ENCODE measurements around the gene KRT15.
A peak's percentile ranks its signal among the peaks of the same experiment; 100 is the strongest.
"Not testable (repeated sequence)": the region's sequence is repeated elsewhere in the genome, so short reads cannot be mapped to it uniquely, and the experiment has no call there.

Gene KRT15

DNA sequence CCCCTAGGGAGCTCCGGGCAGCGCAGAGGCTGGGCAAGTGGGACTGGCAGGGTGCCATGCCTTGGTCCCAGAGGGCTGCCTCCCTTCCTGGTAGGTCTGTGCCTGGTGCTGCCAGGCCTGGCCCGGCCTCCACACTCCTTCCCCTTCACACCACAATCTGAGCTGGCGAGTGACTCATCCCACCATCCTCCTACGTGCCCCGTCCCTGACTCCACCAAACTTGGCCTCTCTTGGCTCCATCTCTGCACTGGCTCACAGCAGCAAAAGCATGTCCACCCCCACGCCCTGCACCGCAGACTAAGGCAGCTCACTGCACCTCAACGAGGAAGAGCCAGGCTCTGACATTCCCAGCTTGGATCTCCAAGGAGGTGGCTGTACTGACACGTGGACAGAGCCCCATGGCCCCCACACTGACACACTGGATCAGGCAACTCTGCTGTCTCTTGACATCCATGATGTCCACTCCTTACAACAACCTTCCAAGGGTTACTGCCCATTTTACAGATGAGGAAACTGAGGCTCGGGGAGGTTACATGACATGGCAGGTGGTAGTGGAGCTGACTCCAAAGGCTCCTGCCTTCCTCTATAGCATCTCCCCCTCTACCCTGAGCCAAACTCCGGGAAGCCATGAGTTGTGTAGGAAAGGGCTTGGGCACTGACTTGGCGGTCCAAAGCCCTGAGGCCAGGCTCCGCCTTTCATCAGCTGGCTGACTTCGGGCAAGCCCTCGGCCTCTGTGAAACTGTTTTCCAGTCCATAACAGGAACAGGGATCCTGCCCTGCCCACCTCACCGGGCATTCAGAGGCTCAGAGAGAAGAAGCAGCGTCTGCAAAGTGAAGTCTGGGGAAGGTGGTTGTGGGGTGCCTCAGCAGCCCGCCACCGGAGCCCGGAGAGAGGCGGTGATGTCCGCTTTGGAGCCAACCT lies 29.5 kb upstream of the KRT15 start:
- Mint-ChIP-seq H3K27me3 (peaks cover 32% of the 10 kb centered on the region), H3K9me3 (peaks cover 11 to 15% of the 10 kb centered on the region in 2 donors), H3K4me1 (peaks cover 22% of the 10 kb centered on the region), H3K4me3 (peak overlapping the region; percentile 67 to 82), H3K27ac (no peak overlapping the region)
- DNase-seq (peak; percentile 61 to 72), ATAC-seq (peak; percentile 83)

DNA sequence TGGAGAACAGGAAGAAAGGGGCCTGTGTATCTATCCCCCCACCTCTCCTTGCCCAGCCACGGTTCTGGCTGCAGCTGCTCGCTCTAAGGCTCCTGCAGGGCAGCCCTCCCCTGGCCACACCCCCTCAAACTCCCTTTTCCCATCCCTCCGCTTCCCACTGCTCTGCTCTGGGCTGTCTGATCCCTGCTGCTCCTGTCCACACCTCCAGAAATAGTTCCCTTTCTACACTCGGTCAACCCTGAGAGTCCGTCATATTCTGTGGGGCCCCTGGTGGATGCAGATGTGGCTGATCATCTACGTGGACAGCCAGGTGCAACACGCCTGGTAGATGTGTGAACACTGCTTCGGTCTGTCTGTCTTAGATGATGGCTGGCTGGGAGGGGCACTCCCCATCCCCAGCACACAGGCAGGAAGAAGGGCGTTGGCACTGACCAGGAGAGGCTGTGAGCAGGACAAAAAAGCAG lies 28.7 kb upstream of the KRT15 start:
- Mint-ChIP-seq H3K27me3 (peaks cover 24% of the 10 kb centered on the region), H3K9me3 (peaks cover 11 to 15% of the 10 kb centered on the region in 2 donors), H3K4me1 (peaks cover 22% of the 10 kb centered on the region), H3K27ac (no peak overlapping the region), H3K4me3 (no peak overlapping the region)
- ATAC-seq, result no peak
- DNase-seq, result peak in 1 of 2 donors; percentile 13

DNA sequence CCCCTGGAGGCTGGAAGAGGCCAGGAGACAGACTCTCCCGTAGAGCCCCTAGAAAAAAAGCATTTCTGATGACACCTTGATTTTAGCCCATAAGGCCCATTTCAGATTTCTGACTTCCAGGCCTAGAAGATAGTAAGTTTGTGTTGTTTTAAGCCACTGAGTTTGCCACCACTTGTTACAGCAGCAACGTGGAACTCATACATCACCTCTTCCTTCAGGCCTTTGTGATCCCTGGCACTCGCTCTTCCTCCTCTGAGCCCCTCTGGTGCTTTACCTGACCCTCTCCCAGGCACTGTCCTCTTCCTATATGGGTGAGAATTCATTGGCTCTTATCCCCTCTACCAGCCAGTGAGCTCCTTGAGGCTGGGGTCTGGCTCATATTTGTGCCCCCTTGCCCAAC lies 28.1 kb upstream of the KRT15 start:
- Mint-ChIP-seq H3K9me3 (peaks cover 11 to 15% of the 10 kb centered on the region in 2 donors), H3K27me3 (peaks cover 18% of the 10 kb centered on the region), H3K4me1 (peaks cover 22% of the 10 kb centered on the region), H3K27ac (no peak overlapping the region), H3K4me3 (no peak overlapping the region)
- DNase-seq (no peak), ATAC-seq (no peak)

DNA sequence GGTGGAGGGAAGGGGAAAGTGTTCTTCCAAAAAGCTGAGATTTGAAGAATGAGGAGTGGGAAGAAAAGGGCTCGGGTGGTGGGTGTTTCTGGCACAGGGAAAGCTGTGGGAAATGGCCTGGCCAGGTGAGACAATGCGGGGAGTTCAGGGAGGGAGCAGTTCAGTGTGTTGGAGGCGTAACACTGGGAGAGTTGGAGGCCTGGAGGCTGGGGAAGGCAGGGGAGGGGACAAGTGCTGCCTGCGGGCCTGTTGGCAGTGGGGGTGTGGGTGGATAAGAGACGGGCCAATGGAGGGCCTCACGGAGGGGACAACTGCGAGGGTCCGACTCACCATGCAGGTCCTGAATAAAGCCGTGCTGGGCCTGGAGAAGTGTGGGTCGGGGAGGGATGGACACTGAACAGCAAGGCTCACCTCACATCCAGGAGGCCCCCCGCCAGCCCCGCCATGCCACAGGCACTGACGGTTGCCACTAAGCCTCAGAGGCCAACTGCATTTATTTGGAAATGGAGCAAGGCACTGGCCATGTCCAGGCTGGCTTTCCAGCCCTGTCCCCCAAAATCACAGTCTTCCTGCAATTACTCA lies 27.2 kb upstream of the KRT15 start:
- peaks cover 11 to 15% of the 10 kb centered on the region in 2 donors for H3K9me3 Mint-ChIP-seq
- H3K27ac Mint-ChIP-seq, result no peak overlapping the region
- H3K4me3 Mint-ChIP-seq, result no peak overlapping the region
- peaks cover 12% of the 10 kb centered on the region for H3K27me3 Mint-ChIP-seq
- ATAC-seq (no peak), DNase-seq (no peak)
- peaks cover 22% of the 10 kb centered on the region for H3K4me1 Mint-ChIP-seq

DNA sequence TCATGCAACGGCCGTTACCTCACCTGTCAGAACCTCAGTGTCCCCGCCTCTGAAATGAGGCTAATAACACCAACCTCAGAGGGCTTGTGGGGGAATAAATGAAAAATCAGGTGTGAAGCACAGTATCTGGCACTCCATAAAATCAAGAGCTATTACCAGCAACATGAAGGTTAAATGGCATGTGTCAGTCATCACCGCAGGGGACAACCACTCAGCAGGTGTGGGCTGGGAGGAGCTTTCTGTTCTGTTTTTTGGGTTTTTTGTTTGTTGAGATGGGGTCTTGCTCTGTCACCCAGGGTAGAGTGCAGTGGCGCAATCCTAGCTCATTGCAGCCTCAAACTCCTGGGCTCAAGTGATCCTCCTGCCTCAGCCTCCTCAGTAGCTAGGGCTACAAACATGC lies 26.2 kb upstream of the KRT15 start:
- H3K9me3 Mint-ChIP-seq, result peaks cover 11 to 15% of the 10 kb centered on the region in 2 donors
- H3K4me1 Mint-ChIP-seq, result peaks cover 22% of the 10 kb centered on the region
- H3K4me3 Mint-ChIP-seq, result no peak overlapping the region
- no peak overlapping the region for H3K27ac Mint-ChIP-seq
- no peak for DNase-seq
- peaks cover 12% of the 10 kb centered on the region for H3K27me3 Mint-ChIP-seq
- ATAC-seq, result no peak

DNA sequence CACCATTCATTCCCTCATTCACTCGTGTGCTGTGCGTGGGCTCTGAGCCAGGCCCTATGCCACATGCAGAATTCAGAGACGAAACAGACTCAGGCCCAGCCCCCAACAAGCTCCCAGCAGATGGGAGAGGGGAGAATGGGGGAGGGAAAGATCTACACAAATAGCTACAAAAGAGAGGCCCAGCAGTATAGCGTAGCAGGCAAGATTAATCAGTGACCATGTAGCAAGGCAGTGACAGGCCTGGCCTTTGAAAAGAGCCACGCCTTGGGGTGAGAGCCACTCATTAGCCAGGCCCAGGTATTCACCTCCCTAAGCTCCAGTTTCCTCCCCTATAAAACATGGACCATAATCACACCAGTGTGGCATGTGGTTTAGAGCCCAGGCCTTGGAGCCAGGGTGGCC lies 25.8 kb upstream of the KRT15 start:
- H3K4me1 Mint-ChIP-seq, result peaks cover 20% of the 10 kb centered on the region
- ATAC-seq (no peak), DNase-seq (no peak)

DNA sequence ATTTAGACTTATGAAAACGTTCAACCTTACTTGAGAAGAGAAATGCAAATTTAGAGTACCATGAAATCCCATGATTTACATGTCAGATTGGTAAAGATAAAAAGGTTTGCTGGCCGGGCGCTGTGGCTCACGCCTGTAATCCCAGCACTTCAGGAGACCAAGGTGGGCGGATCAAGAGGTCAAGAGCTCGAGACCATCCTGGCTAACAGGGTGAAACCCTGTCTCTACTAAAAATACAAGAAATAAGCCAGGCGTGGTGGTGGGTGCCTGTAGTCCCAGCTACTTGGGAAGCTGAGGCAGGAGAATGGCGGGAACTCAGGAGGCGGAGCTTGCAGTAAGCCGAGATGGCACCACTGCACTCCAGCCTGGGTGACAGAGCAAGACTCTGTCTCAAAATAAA lies 24.1 kb upstream of the KRT15 start:
- peaks cover 11 to 15% of the 10 kb centered on the region in 2 donors for H3K9me3 Mint-ChIP-seq
- H3K27me3 Mint-ChIP-seq, H3K4me1 Mint-ChIP-seq, ATAC-seq, DNase-seq, H3K27ac Mint-ChIP-seq, H3K4me3 Mint-ChIP-seq: not testable (repeated sequence)

More for the DNA sequence above, 25.8 kb upstream of the KRT15 start:
- Mint-ChIP-seq H3K9me3 (peaks cover 11 to 15% of the 10 kb centered on the region in 2 donors), H3K4me3 (no peak overlapping the region), H3K27ac (no peak overlapping the region), H3K27me3 (peaks cover 12% of the 10 kb centered on the region)

DNA sequence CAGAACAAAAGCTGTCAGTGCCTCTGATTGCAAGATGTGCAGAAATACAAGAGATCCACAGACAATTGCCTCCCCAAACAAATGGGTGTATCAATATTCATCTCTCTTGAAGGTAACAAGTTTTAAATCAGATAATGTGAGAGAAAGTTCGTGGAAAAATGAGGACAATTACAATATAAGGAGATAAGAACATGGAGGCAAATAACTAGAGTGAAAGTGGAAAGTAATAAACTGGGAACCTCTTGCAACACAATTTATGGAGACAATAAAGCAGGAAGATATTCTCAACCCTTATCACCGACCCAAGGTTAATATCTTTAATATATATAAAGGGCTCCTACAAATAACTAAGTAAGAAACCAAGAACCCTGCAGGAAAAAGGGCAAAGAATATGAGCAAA lies 23.7 kb upstream of the KRT15 start:
- Mint-ChIP-seq H3K27ac (no peak overlapping the region), H3K9me3 (peaks cover 11% of the 10 kb centered on the region in 2 donors), H3K4me1 (no peaks in the 10 kb centered on the region), H3K27me3 (peaks cover 6% of the 10 kb centered on the region), H3K4me3 (no peak overlapping the region)
- no peak for DNase-seq
- no peak for ATAC-seq

DNA sequence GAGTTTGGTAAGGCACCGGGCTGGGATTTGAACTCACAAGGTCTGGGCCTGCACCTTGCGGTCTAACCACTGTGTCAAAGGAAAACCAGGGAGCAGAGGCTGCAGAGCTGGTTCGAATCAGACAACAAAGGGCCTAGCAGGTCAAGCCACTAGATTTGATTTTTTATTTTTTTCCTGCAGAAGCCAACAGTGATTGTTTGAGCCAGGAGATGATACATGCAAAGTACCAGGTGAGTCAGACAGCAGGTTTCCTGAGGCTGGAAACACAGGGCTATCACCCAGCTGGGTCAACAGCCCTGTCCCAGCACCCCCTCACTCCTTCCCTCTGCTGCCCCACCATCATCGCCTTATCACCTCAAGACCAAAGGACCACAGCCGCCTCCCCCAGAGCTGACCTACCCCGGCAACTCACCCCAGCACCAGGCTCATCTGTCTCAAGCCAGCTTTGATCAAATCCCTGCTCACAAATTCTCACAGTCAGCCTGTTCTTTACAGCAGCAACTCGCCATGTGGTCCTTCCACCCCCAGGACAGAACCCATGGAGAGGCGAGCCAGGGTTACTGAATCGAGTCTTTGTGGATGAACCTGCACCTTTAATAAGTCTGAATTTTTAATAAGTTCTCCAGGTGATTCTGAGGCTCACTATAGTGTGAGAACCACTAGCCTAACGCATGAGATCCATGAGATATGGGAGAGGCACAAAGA lies 22.4 kb upstream of the KRT15 start:
- ATAC-seq (no peak), DNase-seq (no peak)
- Mint-ChIP-seq H3K9me3 (no peaks in the 10 kb centered on the region), H3K4me1 (no peaks in the 10 kb centered on the region), H3K4me3 (no peak overlapping the region), H3K27me3 (peaks cover 13% of the 10 kb centered on the region), H3K27ac (no peak overlapping the region)

DNA sequence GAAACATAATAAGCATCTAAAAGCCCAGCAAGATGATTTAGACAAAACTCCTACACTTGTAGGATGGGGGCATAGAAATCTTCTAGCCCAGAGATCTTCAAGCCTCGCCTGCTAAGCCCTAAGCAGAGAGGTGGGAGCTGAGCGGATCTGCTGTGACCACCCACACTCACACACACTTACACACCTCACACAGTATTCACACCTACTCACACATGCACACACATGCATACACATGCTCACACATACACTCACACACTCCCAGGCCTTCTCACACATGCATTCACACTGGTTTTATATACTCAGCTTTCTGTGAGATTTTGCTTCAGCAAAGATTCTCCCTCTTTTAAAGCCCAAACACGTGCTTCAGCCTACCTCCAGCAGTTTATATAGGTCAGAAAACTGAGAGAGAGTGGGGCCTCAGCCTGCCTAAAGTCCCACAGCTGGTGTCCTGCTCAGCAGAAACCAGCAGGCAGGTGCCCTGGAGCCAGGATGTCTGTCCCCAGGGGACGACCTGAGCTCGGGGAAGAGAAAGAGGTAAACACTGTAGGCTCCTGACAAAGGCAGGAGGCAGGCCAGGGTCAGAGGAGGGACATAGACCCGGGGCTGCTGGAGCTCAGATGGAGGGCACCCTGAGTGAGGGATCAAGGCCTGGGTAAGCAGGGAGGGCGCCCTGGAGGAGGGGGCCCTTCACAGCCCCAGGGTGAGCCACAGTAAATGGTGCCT lies 21.4 kb upstream of the KRT15 start:
- Mint-ChIP-seq H3K9me3 (no peaks in the 10 kb centered on the region), H3K4me3 (no peak overlapping the region), H3K27ac (no peak overlapping the region), H3K27me3 (peaks cover 20% of the 10 kb centered on the region), H3K4me1 (no peaks in the 10 kb centered on the region)
- DNase-seq (no peak), ATAC-seq (no peak)

DNA sequence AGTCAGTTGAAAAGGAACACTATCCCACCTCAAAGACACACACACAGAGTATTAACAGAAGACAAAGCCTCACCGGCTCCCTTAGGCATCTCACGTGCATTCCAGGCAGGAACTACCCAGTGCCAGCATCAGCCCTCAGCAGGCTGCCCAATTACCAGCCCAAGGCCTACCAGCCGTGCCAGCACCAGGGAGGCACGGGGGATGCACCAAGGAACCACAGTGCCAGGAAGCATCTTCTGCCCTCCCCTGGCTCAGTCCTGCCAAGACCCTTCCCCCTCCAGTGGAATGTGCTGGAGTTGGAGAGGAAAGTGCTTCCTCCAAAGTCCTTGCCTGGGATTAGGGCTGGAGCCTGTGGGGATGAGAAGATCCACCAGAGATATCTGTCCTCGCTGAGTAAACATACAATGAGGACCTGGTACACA lies 20.4 kb upstream of the KRT15 start:
- no peak overlapping the region for H3K4me3 Mint-ChIP-seq
- no peak overlapping the region for H3K27ac Mint-ChIP-seq
- H3K4me1 Mint-ChIP-seq, result no peaks in the 10 kb centered on the region
- ATAC-seq, result no peak
- H3K9me3 Mint-ChIP-seq, result no peaks in the 10 kb centered on the region
- H3K27me3 Mint-ChIP-seq, result peaks cover 25% of the 10 kb centered on the region
- DNase-seq, result no peak

DNA sequence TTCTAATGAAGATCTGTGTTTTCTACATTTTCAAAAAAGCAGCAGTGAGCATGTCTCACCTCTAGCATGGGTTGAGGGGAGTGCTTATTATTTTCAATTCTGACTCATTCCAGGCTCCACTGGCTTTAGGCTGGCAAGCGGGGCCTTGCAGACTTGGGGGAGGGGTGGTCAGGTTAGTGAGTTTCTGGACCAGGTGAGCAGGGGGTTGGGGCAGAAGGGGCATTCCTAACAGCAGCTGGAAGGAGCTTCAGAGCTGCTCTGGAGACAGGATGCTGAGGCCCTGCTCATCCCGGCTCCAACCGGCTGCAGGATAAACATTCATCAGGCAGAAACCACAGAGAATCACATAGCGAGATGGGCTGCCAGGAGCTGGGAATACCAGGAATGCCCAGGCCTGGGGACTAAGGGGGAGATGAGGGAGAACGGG lies 19.9 kb upstream of the KRT15 start:
- H3K4me1 Mint-ChIP-seq, result no peaks in the 10 kb centered on the region
- H3K27ac Mint-ChIP-seq, result no peak overlapping the region
- no peak for DNase-seq
- ATAC-seq, result no peak
- peaks cover 25% of the 10 kb centered on the region for H3K27me3 Mint-ChIP-seq
- H3K4me3 Mint-ChIP-seq, result no peak overlapping the region
- H3K9me3 Mint-ChIP-seq, result no peaks in the 10 kb centered on the region

DNA sequence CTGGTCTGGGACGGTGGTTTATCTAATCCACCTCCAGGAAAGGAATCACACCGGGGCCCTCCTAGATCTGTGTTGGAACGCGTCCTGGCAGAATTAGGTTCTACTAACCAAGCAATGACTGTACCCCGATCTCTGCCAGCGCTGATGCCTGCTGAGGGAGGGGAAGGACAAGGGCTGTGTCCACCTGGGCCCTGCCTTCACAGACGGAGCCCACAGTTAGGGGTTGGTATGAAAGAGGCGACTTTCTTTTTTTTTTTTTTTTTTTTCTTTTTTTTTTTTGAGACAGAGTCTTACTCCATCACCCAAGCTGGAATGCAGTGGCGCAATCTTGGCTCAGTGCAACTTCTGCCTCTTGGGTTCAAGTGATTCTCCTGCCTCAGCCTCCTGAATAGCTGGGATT lies 19.3 kb upstream of the KRT15 start:
- Mint-ChIP-seq H3K27me3 (peaks cover 31% of the 10 kb centered on the region), H3K4me3 (no peak overlapping the region), H3K4me1 (no peaks in the 10 kb centered on the region), H3K9me3 (no peaks in the 10 kb centered on the region), H3K27ac (no peak overlapping the region)
- ATAC-seq (no peak), DNase-seq (no peak)

DNA sequence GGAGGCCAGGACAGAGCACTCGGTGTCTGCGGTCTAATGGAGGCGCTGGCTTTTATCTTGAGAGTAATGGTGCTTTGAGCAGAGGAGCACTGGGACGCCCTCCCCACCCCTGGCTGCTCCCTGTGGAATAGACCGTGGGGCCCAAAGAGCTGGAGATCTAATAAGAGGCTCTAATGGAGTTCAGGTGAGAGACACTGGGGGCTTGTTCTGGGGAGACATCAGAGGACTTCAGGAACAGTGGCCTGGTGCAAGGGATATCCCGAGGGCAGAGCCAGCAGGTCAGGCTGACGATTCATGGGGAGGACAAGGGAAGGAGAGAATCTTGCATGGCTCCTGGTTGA lies 18.9 kb upstream of the KRT15 start:
- DNase-seq (no peak), ATAC-seq (no peak)
- Mint-ChIP-seq H3K27ac (peak overlapping the region in 1 of 2 donors; percentile 84), H3K9me3 (no peaks in the 10 kb centered on the region), H3K4me3 (no peak overlapping the region), H3K27me3 (peaks cover 35% of the 10 kb centered on the region), H3K4me1 (no peaks in the 10 kb centered on the region)
